K562 (cell line): Measurements from ENCODE around the gene CXCR2. TPM values are rescaled to one million over a fixed set of nuclear protein-coding genes. Genes with fewer than 3 reads are reported as not detected.

Source experiments
- ARID2 ChIP-seq: fragments of 450-650 bp; IDR thresholded peaks from 2 replicates; pipeline ENCODE4 v1.6.1; 2017; ENCODE audit warnings: antibody characterized with exemption, mild to moderate bottlenecking
- ZC3H8 ChIP-seq: fragments of 450-650 bp; IDR thresholded peaks from 2 replicates; pipeline ENCODE4 v1.6.1; 2017
- ZNF644 ChIP-seq: fragments of 200-800 bp; sonication (Bioruptor generic); IDR thresholded peaks from 2 replicates; pipeline ENCODE4 v1.6.1; 2016; ENCODE audit warnings: low read depth, missing genetic modification characterization, missing compliant biosample characterization
- polyA plus RNA-seq, 8 experiments: library from polyadenylated mRNA; depleted of rRNA in 4 of 8; stranded (reverse) in 5 of 8; unstranded in 3 of 8; fragments of >200 nt; fragmentation: Nextera tagmentation in 2 of 8; fragmentation: Illumina TruSeq in 1 of 8; extraction: Ambion mirVana in 2 of 8; extraction: Trizol in 1 of 8; gene quantifications; 2 replicates each; pipeline versions ENCODE4 v1.2.1 to v1.2.3, GENCODE V29; 2011 to 2014; ENCODE audit warnings: inconsistent platforms in 1 of 8, missing spikeins in 1 of 8
- total RNA-seq, 7 experiments: library from RNA; depleted of rRNA in 6 of 7; stranded (reverse); fragments of >200 nt in 6 of 7; fragmentation: Illumina TruSeq in 2 of 7; extraction: Trizol in 2 of 7; gene quantifications; 2 replicates each; pipeline versions ENCODE4 v1.2.1 to v1.2.3, GENCODE V29; 2011 to 2021; ENCODE audit warnings: low replicate concordance in 1 of 7
- TF ChIP-seq, protein P1 (sequence below), 2 experiments: fragments of 450-650 bp; IDR thresholded peaks; 2 replicates each; pipeline ENCODE4 v1.6.1; 2016; ENCODE audit warnings: mild to moderate bottlenecking in 2 of 2, borderline replicate concordance in 1 of 2, low read depth in 1 of 2, moderate library complexity in 1 of 2

Gene CXCR2
- total and polyA plus RNA-seq, 9 of the 15 experiments (the other 6 are each of a cell fraction or from before 2014, with no cell fraction given) = not detected

DNA sequence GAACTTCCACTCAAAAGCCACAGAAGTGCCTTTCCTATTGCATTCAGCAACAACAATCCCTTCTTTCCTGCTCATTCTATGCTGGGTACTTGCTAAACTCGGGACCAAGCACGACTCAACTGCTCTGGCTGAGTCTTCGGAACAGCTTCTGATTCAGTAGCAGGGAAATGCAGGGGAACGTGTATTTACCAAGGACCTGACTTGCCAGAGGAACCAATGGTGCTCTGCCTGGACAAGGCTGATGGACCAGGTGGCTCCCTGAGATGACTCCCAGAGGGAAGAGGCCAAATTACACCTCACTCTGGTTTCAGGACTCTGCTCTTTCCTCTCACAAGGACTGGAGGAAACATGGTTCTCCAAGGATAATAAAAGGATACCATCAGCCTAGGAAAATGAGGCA, 12.2 kb downstream of the CXCR2 start (continued):
- TF ChIP-seq, protein P1, sequence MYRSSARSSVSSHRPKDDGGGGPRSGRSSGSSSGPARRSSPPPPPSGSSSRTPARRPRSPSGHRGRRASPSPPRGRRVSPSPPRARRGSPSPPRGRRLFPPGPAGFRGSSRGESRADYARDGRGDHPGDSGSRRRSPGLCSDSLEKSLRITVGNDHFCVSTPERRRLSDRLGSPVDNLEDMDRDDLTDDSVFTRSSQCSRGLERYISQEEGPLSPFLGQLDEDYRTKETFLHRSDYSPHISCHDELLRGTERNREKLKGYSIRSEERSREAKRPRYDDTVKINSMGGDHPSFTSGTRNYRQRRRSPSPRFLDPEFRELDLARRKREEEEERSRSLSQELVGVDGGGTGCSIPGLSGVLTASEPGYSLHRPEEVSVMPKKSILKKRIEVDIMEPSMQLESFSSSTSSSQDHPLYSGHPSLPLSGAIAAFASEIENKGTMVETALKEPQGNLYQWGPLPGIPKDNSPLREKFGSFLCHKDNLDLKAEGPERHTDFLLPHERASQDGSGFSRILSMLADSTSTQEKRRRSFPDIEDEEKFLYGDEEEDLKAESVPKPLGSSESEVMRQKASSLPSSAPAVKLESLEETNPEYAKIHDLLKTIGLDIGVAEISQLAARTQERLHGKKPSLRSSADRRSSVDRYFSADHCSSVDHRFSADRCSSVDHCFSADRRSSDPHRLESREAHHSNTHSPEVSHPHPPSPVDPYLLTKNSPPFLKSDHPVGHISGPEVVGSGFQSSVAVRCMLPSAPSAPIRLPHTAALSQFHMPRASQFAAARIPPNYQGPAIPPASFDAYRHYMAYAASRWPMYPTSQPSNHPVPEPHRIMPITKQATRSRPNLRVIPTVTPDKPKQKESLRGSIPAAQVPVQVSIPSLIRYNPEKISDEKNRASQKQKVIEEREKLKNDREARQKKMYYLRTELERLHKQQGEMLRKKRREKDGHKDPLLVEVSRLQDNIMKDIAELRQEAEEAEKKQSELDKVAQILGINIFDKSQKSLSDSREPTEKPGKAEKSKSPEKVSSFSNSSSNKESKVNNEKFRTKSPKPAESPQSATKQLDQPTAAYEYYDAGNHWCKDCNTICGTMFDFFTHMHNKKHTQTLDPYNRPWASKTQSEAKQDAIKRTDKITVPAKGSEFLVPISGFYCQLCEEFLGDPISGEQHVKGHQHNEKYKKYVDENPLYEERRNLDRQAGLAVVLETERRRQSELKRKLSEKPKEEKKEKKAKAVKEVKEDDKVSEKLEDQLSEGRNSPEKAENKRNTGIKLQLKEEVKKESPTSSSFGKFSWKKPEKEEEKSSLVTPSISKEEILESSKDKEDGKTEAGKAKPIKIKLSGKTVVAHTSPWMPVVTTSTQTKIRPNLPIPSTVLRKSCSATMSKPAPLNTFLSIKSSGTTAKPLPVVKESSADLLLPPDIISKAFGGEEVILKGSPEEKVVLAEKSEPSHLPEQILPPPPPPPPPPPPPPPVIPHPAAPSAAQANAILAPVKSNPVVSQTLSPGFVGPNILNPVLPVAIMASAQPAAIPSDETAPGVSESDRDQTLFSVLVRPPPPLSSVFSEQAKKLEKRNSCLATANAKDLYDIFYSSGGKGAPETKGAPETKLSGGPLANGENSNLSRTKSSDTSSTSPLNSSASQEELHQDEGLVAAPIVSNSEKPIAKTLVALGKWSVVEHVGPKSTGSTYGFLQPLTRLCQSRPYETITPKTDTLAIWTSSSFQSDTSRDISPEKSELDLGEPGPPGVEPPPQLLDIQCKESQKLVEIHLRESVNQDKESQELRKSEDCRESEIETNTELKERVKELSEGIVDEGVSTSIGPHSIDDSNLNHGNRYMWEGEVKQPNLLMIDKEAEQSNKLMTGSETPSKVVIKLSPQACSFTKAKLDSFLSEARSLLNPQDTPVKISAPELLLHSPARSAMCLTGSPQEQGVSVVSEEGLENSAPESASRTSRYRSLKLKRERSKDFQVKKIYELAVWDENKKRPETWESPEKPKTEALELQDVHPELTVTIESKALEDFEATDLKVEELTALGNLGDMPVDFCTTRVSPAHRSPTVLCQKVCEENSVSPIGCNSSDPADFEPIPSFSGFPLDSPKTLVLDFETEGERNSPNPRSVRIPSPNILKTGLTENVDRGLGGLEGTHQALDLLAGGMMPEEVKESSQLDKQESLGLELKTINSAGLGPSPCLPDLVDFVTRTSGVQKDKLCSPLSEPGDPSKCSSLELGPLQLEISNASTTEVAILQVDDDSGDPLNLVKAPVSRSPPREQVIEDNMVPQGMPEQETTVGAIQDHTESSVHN (IDR thresholded peaks at IDR 0.05; ENCODE audit: borderline replicate concordance in 1 of 2, low read depth in 1 of 2) = no peak
- TF ChIP-seq ARID2 = no peak
- TF ChIP-seq ZNF644 (tag) = no peak
- no peak for TF ChIP-seq ZC3H8
- TF ChIP-seq, all 486 proteins: peak for 0
